NCI-H1436 treated with DMSO at 0.1 percent for 48 hours (cell line): ENCODE measurements around the gene ADAMTSL4.
"Not testable (repeated sequence)": the region's sequence is repeated elsewhere in the genome, so short reads cannot be mapped to it uniquely, and the experiment has no call there.

ENCODE experiments used
- DNase-seq: peaks from one replicate; lab custom pipeline; 2025; lab: John Stamatoyannopoulos, UW

The ADAMTSL4 gene

GRCh38 chr1:150596095-150596892 is 47.1 kb downstream of the ADAMTSL4 start:
- DNase-seq = no peak

DNA sequence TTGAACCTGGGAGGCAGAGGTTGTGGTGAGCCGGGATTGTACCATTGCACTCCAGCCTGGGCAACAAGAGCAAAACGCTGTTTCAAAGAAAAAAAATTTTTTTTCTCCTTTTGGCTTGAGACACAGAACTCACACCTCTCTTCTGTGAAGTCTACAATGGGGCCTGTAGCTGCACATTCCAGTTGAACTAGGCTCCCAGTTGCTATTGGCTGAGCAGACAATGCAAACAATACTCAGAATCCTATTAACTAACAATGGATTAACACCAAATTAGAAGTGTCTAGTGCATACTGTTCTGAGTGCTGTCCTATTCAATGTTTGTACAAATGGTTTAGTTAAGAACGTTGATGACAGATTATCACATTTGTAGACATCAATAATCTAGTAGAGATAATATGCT is 47.8 kb downstream of the ADAMTSL4 start:
- DNase-seq = no peak

- not testable (repeated sequence) for DNase-seq
These were observed 49.1 kb downstream of the ADAMTSL4 start for GRCh38 chr1:150598346-150598745.

DNA sequence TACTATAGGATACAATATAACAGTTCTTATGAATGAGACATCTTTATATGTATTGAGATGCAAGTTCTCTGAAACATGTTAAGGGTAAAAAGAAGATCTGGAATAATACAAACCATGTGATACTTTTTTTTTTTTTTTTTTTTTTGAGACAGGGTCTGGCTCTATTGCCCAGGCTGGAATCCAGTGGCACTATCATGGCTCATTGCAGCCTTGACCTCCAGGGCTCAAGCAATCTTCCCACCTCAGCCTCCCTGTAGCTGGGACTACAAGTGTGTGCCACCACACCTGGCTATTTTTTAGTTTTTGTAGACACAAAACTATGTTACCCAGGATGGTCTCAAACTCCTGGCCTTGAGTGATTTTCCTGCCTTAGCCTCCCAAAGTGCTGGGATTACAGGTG is 52.3 kb downstream of the ADAMTSL4 start:
- DNase-seq = no peak

- not testable (repeated sequence) for DNase-seq
These were observed 53.2 kb downstream of the ADAMTSL4 start for GRCh38 chr1:150602372-150602771.

GRCh38 chr1:150603711-150604110 is 54.5 kb downstream of the ADAMTSL4 start:
- no peak for DNase-seq

DNA sequence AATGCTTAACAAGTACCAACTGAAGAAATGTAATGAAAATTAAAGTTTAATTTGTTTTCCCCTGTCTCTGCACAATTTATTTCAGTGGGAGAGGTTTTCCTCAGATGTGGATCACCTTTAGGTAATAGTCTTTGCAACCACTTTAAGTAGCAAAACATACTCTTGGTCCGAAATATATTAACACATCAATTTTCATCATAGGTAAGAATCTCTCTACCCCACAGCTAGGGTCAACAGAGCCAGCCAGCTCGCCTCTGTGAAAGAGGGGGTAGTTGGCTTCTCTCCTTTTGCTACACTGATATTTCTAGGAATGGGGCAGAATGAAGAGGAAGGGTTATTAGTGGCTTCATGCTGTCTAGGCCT is 55.0 kb downstream of the ADAMTSL4 start:
- DNase-seq = no peak

- DNase-seq = not testable (repeated sequence)
These were observed 56.2 kb downstream of the ADAMTSL4 start for GRCh38 chr1:150605451-150605731.

- DNase-seq = no peak
These were observed 57.4 kb downstream of the ADAMTSL4 start for GRCh38 chr1:150606463-150607142.

GRCh38 chr1:150609732-150610131 is 60.5 kb downstream of the ADAMTSL4 start:
- no peak for DNase-seq
